ENCODE data around the gene SLC25A12.

- TF ChIP-seq CTCF (IDR thresholded peaks at IDR 0.05) (no peak), POLR2A (IDR thresholded peaks at IDR 0.05) (no peak)
These were observed 47.3 kb upstream of the SLC25A12 start for GRCh38 chr2:171941316-171941699.

Data from ovary (tissue), 3 donors.